ENCODE data around the gene LRP8. TPM values are rescaled to one million over a fixed set of nuclear protein-coding genes. Genes with fewer than 3 reads are reported as not detected.

Gene LRP8
- total and polyA plus RNA-seq, 2 donors (not counting 3 experiments of a cell fraction or from before 2014, with no cell fraction given), result 40.9 to 62.2 TPM

DNA sequence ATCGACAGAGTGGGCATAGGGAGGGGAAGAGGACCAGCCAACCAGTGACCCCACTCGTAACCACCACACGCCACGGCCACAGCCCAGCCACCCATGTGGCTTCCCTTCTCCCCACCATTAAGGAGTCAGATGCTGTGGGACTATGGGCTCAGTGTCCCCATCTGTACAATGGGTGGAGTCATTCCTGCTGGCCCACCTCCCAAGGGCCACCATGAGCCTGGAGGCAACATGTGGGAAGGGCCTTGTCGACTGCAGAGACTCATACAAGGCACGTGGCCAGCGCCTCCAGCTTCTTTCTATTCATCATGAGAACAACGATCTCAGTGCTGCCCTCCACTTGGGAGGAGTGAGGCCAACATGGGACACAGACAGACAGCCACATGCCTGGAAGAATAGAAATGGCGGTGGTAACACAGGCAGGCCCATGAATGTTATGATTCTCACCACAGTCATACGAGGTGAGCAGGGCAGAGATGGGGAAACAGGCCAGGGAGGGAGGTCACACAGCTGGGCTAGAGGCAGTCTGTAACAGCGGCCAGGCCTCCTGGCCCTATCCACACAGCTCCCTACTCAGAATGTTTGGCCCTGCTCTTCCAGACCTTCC, 16.1 kb downstream of the LRP8 start:
- CTCF ChIA-PET, result interaction anchor here (1.2 kb wide), 1 partner anchor 15 kb away, joined by 3 read pairs; no protein-coding TSS in a partner anchor
- FAIRE-seq, result no peak

More for the DNA sequence above, 16.1 kb downstream of the LRP8 start:
- POLR2A ChIA-PET, result no interaction called here
- intact Hi-C loops (cut with micrococcal nuclease) (no loop called here), dilution Hi-C loops (cut with MboI; ENCODE audit: extremely low pct_ligation_motif_present, low sequenced_read_pairs) (no loop called here)
- Histone ChIP-seq H3K27me3 (ENCODE audit: control insufficient read depth in 2 of 2, insufficient read depth in 2 of 2, low read length in 2 of 2) (no peaks in the 10 kb centered on the region), H3K9ac (replicated peaks; ENCODE audit: extremely low read depth, insufficient read depth, low read length) (no peak overlapping the region), H3K79me2 (ENCODE audit: control insufficient read depth, insufficient read depth, low read length) (peaks cover 64% of the 10 kb centered on the region), H3K9me1 (replicated peaks; ENCODE audit: control insufficient read depth, extremely low read depth, insufficient read depth, low read length) (no peaks in the 10 kb centered on the region), H2AFZ (ENCODE audit: low read depth, low read length) (no peak overlapping the region), H3K36me3 (ENCODE audit: control insufficient read depth in 2 of 2, extremely low read depth in 1 of 2, insufficient read depth in 2 of 2, low read length in 2 of 2) (peaks cover 0 to 2% of the 10 kb centered on the region in 2 experiments), H3K27ac (ENCODE audit: insufficient read depth, low read depth, low read length) (no peak overlapping the region), H3K4me1 (ENCODE audit: control insufficient read depth, extremely low read depth, insufficient read depth, low read length) (no peaks in the 10 kb centered on the region), H3K4me2 (ENCODE audit: insufficient read depth, low read length) (no peak overlapping the region), H4K20me1 (replicated peaks; ENCODE audit: control insufficient read depth, extremely low read depth, insufficient read depth, low read length) (no peaks in the 10 kb centered on the region), H3K4me3 (replicated peaks in 1 of 3; ENCODE audit: insufficient read depth in 1 of 3, low read depth in 1 of 3, low read length in 3 of 3) (no peak overlapping the region), H3K9me3 (replicated peaks; ENCODE audit: control insufficient read depth, insufficient read depth, low read length) (no peaks in the 10 kb centered on the region)
- BruUV-seq (replicated peaks), result no TSS peak
- TF ChIP-seq POLR2A (IDR thresholded peaks at IDR 0.05; ENCODE audit: low read depth, low read length) (no peak), JUN (IDR thresholded peaks at IDR 0.05; ENCODE audit: borderline replicate concordance, insufficient read depth, insufficient read length, low read depth) (no peak), EZH2 (IDR thresholded peaks at IDR 0.05; ENCODE audit: borderline replicate concordance, low read depth, low read length, severe bottlenecking) (no peak), POLR2AphosphoS5 (IDR thresholded peaks at IDR 0.05; ENCODE audit: insufficient read depth, low read depth, low read length) (no peak), MYC (IDR thresholded peaks at IDR 0.05; ENCODE audit: low read depth, low read length) (no peak), GATA2 (IDR thresholded peaks at IDR 0.05; ENCODE audit: insufficient read depth, insufficient read length, low read depth, low read length) (no peak), FOS (IDR thresholded peaks at IDR 0.05; ENCODE audit: borderline replicate concordance, insufficient read depth, low read length) (no peak)
- TF ChIP-seq, protein P1, sequence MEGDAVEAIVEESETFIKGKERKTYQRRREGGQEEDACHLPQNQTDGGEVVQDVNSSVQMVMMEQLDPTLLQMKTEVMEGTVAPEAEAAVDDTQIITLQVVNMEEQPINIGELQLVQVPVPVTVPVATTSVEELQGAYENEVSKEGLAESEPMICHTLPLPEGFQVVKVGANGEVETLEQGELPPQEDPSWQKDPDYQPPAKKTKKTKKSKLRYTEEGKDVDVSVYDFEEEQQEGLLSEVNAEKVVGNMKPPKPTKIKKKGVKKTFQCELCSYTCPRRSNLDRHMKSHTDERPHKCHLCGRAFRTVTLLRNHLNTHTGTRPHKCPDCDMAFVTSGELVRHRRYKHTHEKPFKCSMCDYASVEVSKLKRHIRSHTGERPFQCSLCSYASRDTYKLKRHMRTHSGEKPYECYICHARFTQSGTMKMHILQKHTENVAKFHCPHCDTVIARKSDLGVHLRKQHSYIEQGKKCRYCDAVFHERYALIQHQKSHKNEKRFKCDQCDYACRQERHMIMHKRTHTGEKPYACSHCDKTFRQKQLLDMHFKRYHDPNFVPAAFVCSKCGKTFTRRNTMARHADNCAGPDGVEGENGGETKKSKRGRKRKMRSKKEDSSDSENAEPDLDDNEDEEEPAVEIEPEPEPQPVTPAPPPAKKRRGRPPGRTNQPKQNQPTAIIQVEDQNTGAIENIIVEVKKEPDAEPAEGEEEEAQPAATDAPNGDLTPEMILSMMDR (IDR thresholded peaks at IDR 0.05; ENCODE audit: extremely low read depth in 1 of 2, insufficient read depth in 1 of 2, low read depth in 1 of 2, low read length in 2 of 2), result no peak
- TF ChIP-seq, protein P2, sequence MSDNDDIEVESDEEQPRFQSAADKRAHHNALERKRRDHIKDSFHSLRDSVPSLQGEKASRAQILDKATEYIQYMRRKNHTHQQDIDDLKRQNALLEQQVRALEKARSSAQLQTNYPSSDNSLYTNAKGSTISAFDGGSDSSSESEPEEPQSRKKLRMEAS (IDR thresholded peaks at IDR 0.05; ENCODE audit: insufficient read depth, insufficient read length), result no peak
- DNase-seq (ENCODE audit: low read depth, low spot score), result no peak
